Right lobe of liver (tissue), 4 donors: ENCODE data around the gene FLAD1.

Experiments used
- POLR2A ChIP-seq: fragments of 450-650 bp; IDR thresholded peaks from one replicate; pipeline ENCODE4 v1.6.1; 2017; ENCODE audit warnings: antibody characterized with exemption, mild to moderate bottlenecking
- TF ChIP-seq, protein P1 (sequence below), 4 donors: fragments of 200-600 bp in 3 of 4; fragments of 450-650 bp in 1 of 4; IDR thresholded peaks; one replicate each; pipeline versions ENCODE4 v1.5.1 to v1.8.0; 2016 to 2022; ENCODE audit warnings: antibody characterized with exemption in 4 of 4, mild to moderate bottlenecking in 2 of 4
- donor health status: DM: no; HTN: no; CAD: no.
- donor health status: DM: no; HTN: no; CAD: no.
- donor health status: DM: no; HTN: yes; CAD: no.

DNA sequence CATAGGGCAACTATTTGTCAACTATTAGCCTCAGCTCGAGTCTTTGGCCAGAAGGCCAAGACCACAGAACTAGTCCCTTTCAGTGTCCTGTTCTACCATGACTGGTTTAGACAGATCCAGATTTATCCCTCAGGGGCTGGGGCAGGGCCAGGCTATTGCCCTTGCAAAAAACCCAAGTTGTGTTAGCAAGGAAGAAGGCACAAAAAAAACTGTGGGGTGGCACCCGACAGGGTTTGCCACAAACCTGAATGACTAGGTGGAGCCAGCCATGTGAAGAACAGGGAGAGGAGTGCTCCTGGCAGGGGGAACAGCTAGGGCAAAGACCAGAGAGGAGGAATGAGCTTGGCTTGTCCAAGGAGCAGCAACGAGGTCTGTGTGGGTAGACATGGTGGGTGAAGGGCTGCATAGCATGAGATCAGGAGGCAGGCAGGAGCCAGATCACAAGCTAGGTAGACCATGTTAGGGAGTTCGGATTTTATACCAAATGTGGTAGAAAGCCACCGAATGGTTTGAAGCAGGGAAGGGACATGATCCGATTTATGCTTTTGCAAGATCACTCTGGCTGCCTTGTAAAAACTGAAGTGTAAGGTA lies 54.8 kb downstream of the FLAD1 start:
- no peak for TF ChIP-seq POLR2A
- TF ChIP-seq, protein P1, sequence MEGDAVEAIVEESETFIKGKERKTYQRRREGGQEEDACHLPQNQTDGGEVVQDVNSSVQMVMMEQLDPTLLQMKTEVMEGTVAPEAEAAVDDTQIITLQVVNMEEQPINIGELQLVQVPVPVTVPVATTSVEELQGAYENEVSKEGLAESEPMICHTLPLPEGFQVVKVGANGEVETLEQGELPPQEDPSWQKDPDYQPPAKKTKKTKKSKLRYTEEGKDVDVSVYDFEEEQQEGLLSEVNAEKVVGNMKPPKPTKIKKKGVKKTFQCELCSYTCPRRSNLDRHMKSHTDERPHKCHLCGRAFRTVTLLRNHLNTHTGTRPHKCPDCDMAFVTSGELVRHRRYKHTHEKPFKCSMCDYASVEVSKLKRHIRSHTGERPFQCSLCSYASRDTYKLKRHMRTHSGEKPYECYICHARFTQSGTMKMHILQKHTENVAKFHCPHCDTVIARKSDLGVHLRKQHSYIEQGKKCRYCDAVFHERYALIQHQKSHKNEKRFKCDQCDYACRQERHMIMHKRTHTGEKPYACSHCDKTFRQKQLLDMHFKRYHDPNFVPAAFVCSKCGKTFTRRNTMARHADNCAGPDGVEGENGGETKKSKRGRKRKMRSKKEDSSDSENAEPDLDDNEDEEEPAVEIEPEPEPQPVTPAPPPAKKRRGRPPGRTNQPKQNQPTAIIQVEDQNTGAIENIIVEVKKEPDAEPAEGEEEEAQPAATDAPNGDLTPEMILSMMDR (IDR thresholded peaks at IDR 0.05) = no peak
